ENCODE measurements around the gene CHD5. TPM values are rescaled to one million over a fixed set of nuclear protein-coding genes. Genes with fewer than 3 reads are reported as not detected.

Gene CHD5
- total and polyA plus RNA-seq, 2 of the 4 experiments (the other 2 are of a cell fraction), result under 0.01 to 0.09 TPM

GRCh38 chr1:6152181-6152580 lies 27.9 kb downstream of the CHD5 start:
- Histone ChIP-seq H3K56ac (ENCODE audit: extremely low read depth, insufficient read depth, low read length) (no peak overlapping the region), H3K18ac (ENCODE audit: low read depth, low read length) (no peak overlapping the region), H4K8ac (ENCODE audit: low read depth in 2 of 2, low read length in 2 of 2) (no peak overlapping the region), H3K27ac (ENCODE audit: insufficient read depth, low read length) (no peak overlapping the region), H3K9me3 (ENCODE audit: control insufficient read depth, insufficient read depth, low read length) (no peaks in the 10 kb centered on the region), H3K4me2 (ENCODE audit: low read depth, low read length) (no peak overlapping the region), H3K4me1 (ENCODE audit: control insufficient read depth, insufficient read depth, low read length) (no peaks in the 10 kb centered on the region), H4K91ac (ENCODE audit: insufficient read depth, low read depth, low read length) (no peak overlapping the region), H4K5ac (ENCODE audit: low read depth, low read length) (no peak overlapping the region), H3K4ac (ENCODE audit: low read depth, low read length) (no peak overlapping the region), H2BK120ac (ENCODE audit: low read depth, low read length) (no peak overlapping the region), H2BK20ac (ENCODE audit: low read depth, low read length) (no peak overlapping the region), H2BK5ac (ENCODE audit: low read depth, low read length, poor library complexity, severe bottlenecking) (no peak overlapping the region), H3K9me1 (ENCODE audit: insufficient read depth, low read length) (no peaks in the 10 kb centered on the region), H2AK9ac (replicated peaks; ENCODE audit: low read depth, low read length, poor library complexity) (no peak overlapping the region), H3K4me3 (ENCODE audit: insufficient read depth, low read depth, low read length) (no peak overlapping the region), H2AK5ac (ENCODE audit: low read depth, low read length) (no peak overlapping the region), H2BK15ac (ENCODE audit: low read depth, low read length) (no peak overlapping the region), H3K9ac (ENCODE audit: low read depth, low read length) (no peak overlapping the region), H3K23ac (ENCODE audit: low read depth, low read length) (no peak overlapping the region), H3K36me3 (ENCODE audit: control insufficient read depth, insufficient read depth, low read length) (no peaks in the 10 kb centered on the region), H3K79me1 (ENCODE audit: low read depth in 1 of 2, low read length in 2 of 2) (no peaks in the 10 kb centered on the region), H2AFZ (replicated peaks; ENCODE audit: low read length, poor library complexity) (no peak overlapping the region), H4K20me1 (ENCODE audit: insufficient read depth, low read length) (0 out of 2 replicates have a peak, but pooled peaks cover 2% of the 10 kb centered on the region), H3K14ac (replicated peaks; ENCODE audit: low read depth, low read length) (no peak overlapping the region), H3K27me3 (ENCODE audit: control insufficient read depth, insufficient read depth, low read length) (peaks cover 25% of the 10 kb centered on the region; the same call in 1 of the 2 replicates)
- no TSS peak for BruUV-seq (replicated peaks)
- CTCF ChIA-PET, result no interaction called here
- POLR2A ChIA-PET (ENCODE audit: unreplicated experiment), result no interaction called here
- in situ Hi-C loops (cut with MboI; ENCODE audit: low sequenced_read_pairs) (no loop called here), dilution Hi-C loops (cut with HindIII; ENCODE audit: low sequenced_read_pairs, unreplicated experiment) (no loop called here), intact Hi-C loops (cut with micrococcal nuclease) (no loop called here)
- ATAC-seq (ENCODE audit: low read depth) (no peak), DNase-seq (no peak)
- 78% methylated on average over 8 of the region's 11 CpGs; no CpG with 5 or more reads in 1 of the 2 experiments for WGBS, 2 experiments (ENCODE audit: extremely low coverage in 2 of 2, insufficient read length in 1 of 2)
- no peak for TF ChIP-seq BHLHE40 (IDR thresholded peaks at IDR 0.05; ENCODE audit: low read depth, low read length)
- TF ChIP-seq SMC3 (IDR thresholded peaks at IDR 0.05; ENCODE audit: low read depth, low read length), result no peak
- no peak for TF ChIP-seq RCOR1 (IDR thresholded peaks at IDR 0.05; ENCODE audit: insufficient replicate concordance, low read length)
- no peak for TF ChIP-seq RAD21 (IDR thresholded peaks at IDR 0.05; ENCODE audit: low read length)
- no peak for TF ChIP-seq RFX5 (IDR thresholded peaks at IDR 0.05; ENCODE audit: low read depth, low read length)
- no peak for TF ChIP-seq MAFK (IDR thresholded peaks at IDR 0.05; ENCODE audit: low read depth, low read length)
- TF ChIP-seq, protein P1, sequence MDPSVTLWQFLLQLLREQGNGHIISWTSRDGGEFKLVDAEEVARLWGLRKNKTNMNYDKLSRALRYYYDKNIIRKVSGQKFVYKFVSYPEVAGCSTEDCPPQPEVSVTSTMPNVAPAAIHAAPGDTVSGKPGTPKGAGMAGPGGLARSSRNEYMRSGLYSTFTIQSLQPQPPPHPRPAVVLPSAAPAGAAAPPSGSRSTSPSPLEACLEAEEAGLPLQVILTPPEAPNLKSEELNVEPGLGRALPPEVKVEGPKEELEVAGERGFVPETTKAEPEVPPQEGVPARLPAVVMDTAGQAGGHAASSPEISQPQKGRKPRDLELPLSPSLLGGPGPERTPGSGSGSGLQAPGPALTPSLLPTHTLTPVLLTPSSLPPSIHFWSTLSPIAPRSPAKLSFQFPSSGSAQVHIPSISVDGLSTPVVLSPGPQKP (IDR thresholded peaks at IDR 0.05; ENCODE audit: borderline replicate concordance, low read depth, low read length), result no peak
- no peak for TF ChIP-seq CEBPB (IDR thresholded peaks at IDR 0.05; ENCODE audit: low read depth, low read length)
- TF ChIP-seq MAZ (IDR thresholded peaks at IDR 0.05; ENCODE audit: borderline replicate concordance, low read depth, low read length), result no peak
- TF ChIP-seq, protein P2, sequence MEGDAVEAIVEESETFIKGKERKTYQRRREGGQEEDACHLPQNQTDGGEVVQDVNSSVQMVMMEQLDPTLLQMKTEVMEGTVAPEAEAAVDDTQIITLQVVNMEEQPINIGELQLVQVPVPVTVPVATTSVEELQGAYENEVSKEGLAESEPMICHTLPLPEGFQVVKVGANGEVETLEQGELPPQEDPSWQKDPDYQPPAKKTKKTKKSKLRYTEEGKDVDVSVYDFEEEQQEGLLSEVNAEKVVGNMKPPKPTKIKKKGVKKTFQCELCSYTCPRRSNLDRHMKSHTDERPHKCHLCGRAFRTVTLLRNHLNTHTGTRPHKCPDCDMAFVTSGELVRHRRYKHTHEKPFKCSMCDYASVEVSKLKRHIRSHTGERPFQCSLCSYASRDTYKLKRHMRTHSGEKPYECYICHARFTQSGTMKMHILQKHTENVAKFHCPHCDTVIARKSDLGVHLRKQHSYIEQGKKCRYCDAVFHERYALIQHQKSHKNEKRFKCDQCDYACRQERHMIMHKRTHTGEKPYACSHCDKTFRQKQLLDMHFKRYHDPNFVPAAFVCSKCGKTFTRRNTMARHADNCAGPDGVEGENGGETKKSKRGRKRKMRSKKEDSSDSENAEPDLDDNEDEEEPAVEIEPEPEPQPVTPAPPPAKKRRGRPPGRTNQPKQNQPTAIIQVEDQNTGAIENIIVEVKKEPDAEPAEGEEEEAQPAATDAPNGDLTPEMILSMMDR (conservative IDR thresholded peaks at IDR 0.05; ENCODE audit: low read depth, low read length), result no peak
- TF ChIP-seq USF2 (IDR thresholded peaks at IDR 0.05; ENCODE audit: low read depth, low read length), result no peak
- TF ChIP-seq CHD1 (IDR thresholded peaks at IDR 0.05; ENCODE audit: low read depth, low read length), result no peak
- TF ChIP-seq NFE2L2 (IDR thresholded peaks at IDR 0.05; ENCODE audit: low read depth, low read length), result no peak
- no peak for TF ChIP-seq POLR2A (IDR thresholded peaks at IDR 0.05; ENCODE audit: low read depth, low read length)
- TF ChIP-seq MXI1 (IDR thresholded peaks at IDR 0.05; ENCODE audit: borderline replicate concordance, low read depth, low read length), result no peak
- no peak for TF ChIP-seq FOS (IDR thresholded peaks at IDR 0.05; ENCODE audit: low read depth, low read length)

Data from IMR-90 (cell line).